ENCODE data around the gene F8A1.
"Not testable (repeated sequence)": the region's sequence is repeated elsewhere in the genome, so short reads cannot be mapped to it uniquely, and the experiment has no call there.

The F8A1 gene

GRCh38 chrX:154855256-154855655 lies 30.9 kb upstream of the F8A1 start:
- ATAC-seq: no peak
- no peak for TF ChIP-seq ZNF70 (CRISPR knock-in tag; IDR thresholded peaks at IDR 0.05)
- TF ChIP-seq BACH2 (CRISPR knock-in tag; IDR thresholded peaks at IDR 0.05; ENCODE audit: borderline replicate concordance): no peak
- no peak for TF ChIP-seq CSDC2 (CRISPR knock-in tag; IDR thresholded peaks at IDR 0.05)
- TF ChIP-seq PPARA (CRISPR knock-in tag; IDR thresholded peaks at IDR 0.05; ENCODE audit: borderline replicate concordance): no peak
- no peak for TF ChIP-seq OSR1 (CRISPR knock-in tag; IDR thresholded peaks at IDR 0.05)
- no peak for TF ChIP-seq CSRNP3 (CRISPR knock-in tag; IDR thresholded peaks at IDR 0.05)
- no peak for TF ChIP-seq GLIS3 (CRISPR knock-in tag; IDR thresholded peaks at IDR 0.05)
- no peak for TF ChIP-seq SNAI2 (CRISPR knock-in tag; IDR thresholded peaks at IDR 0.05)
- TF ChIP-seq, protein P1, sequence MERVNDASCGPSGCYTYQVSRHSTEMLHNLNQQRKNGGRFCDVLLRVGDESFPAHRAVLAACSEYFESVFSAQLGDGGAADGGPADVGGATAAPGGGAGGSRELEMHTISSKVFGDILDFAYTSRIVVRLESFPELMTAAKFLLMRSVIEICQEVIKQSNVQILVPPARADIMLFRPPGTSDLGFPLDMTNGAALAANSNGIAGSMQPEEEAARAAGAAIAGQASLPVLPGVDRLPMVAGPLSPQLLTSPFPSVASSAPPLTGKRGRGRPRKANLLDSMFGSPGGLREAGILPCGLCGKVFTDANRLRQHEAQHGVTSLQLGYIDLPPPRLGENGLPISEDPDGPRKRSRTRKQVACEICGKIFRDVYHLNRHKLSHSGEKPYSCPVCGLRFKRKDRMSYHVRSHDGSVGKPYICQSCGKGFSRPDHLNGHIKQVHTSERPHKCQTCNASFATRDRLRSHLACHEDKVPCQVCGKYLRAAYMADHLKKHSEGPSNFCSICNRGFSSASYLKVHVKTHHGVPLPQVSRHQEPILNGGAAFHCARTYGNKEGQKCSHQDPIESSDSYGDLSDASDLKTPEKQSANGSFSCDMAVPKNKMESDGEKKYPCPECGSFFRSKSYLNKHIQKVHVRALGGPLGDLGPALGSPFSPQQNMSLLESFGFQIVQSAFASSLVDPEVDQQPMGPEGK (CRISPR knock-in tag; IDR thresholded peaks at IDR 0.05; ENCODE audit: borderline replicate concordance): no peak
- TF ChIP-seq TSHZ2 (CRISPR knock-in tag; IDR thresholded peaks at IDR 0.05): no peak
- no peak for TF ChIP-seq ZFP30 (CRISPR knock-in tag; IDR thresholded peaks at IDR 0.05)
- no peak for TF ChIP-seq RARB (CRISPR knock-in tag; IDR thresholded peaks at IDR 0.05)
- no peak for TF ChIP-seq ZFP3 (CRISPR knock-in tag; IDR thresholded peaks at IDR 0.05)
- no peak for TF ChIP-seq TOX (CRISPR knock-in tag; IDR thresholded peaks at IDR 0.05; ENCODE audit: borderline replicate concordance)
- no peak for TF ChIP-seq ISL1 (CRISPR knock-in tag; IDR thresholded peaks at IDR 0.05)
- TF ChIP-seq, protein P2, sequence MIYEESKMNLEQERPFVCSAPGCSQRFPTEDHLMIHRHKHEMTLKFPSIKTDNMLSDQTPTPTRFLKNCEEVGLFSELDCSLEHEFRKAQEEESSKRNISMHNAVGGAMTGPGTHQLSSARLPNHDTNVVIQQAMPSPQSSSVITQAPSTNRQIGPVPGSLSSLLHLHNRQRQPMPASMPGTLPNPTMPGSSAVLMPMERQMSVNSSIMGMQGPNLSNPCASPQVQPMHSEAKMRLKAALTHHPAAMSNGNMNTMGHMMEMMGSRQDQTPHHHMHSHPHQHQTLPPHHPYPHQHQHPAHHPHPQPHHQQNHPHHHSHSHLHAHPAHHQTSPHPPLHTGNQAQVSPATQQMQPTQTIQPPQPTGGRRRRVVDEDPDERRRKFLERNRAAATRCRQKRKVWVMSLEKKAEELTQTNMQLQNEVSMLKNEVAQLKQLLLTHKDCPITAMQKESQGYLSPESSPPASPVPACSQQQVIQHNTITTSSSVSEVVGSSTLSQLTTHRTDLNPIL (CRISPR knock-in tag; IDR thresholded peaks at IDR 0.05; ENCODE audit: low read depth): no peak
- TF ChIP-seq TCF4 (CRISPR knock-in tag; IDR thresholded peaks at IDR 0.05; ENCODE audit: borderline replicate concordance): no peak

DNA sequence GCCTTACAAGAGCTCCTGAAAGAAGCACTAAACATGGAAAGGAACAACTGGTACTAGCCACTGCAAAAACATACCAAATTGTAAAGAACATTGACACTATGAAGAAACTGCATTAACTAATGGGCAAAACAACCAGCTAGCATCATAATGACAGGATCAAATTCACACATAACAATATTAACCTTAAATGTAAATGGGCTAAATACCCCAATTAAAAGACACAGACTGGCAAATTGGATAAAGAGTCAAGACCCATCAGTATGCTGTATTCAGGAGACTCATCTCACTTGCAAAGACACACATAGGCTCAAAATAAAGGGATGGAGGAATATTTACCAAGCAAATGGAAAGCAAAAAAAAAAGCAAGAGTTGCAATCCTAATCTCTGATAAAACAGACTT lies 17.6 kb upstream of the F8A1 start:
- ATAC-seq: not testable (repeated sequence)

DNA sequence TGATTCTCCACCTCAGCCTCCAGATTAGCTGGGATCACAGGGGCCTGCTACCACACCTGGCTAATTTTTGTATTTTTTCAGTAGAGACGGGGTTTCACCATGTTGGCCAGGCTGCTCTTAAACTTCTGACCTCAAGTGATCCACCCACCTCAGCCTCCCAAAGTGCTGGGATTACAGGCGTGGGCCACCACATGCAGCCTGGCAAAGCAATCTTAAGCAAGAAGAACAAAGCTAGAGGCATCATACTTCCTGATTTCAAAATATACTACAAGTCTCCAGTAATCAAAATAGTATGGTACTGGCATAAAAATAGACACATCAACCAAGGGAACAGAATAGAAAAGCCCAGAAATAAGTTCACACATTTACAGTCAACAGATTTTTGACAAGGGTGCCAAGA lies 12.8 kb upstream of the F8A1 start:
- TF ChIP-seq RARB (CRISPR knock-in tag; IDR thresholded peaks at IDR 0.05) (no peak), ZNF8 (CRISPR knock-in tag; IDR thresholded peaks at IDR 0.05) (no peak), TOX (CRISPR knock-in tag; IDR thresholded peaks at IDR 0.05; ENCODE audit: borderline replicate concordance) (no peak), ESRRG (CRISPR knock-in tag; IDR thresholded peaks at IDR 0.05) (no peak), CSRNP3 (CRISPR knock-in tag; IDR thresholded peaks at IDR 0.05) (no peak), TSHZ2 (CRISPR knock-in tag; IDR thresholded peaks at IDR 0.05) (no peak), TCF4 (CRISPR knock-in tag; IDR thresholded peaks at IDR 0.05; ENCODE audit: borderline replicate concordance) (no peak), ISL1 (CRISPR knock-in tag; IDR thresholded peaks at IDR 0.05) (no peak), BACH2 (CRISPR knock-in tag; IDR thresholded peaks at IDR 0.05; ENCODE audit: borderline replicate concordance) (no peak), OSR1 (CRISPR knock-in tag; IDR thresholded peaks at IDR 0.05) (no peak), ARNTL (CRISPR knock-in tag; IDR thresholded peaks at IDR 0.05; ENCODE audit: borderline replicate concordance, low read depth) (no peak), ZC3H10 (CRISPR knock-in tag; IDR thresholded peaks at IDR 0.05) (no peak), SNAI2 (CRISPR knock-in tag; IDR thresholded peaks at IDR 0.05) (no peak), ZFP30 (CRISPR knock-in tag; IDR thresholded peaks at IDR 0.05) (no peak), ZFP3 (CRISPR knock-in tag; IDR thresholded peaks at IDR 0.05) (no peak)
- TF ChIP-seq, protein P2 (CRISPR knock-in tag; IDR thresholded peaks at IDR 0.05; ENCODE audit: low read depth): no peak
- TF ChIP-seq, protein P1 (CRISPR knock-in tag; IDR thresholded peaks at IDR 0.05; ENCODE audit: borderline replicate concordance): no peak
- no peak for ATAC-seq

DNA sequence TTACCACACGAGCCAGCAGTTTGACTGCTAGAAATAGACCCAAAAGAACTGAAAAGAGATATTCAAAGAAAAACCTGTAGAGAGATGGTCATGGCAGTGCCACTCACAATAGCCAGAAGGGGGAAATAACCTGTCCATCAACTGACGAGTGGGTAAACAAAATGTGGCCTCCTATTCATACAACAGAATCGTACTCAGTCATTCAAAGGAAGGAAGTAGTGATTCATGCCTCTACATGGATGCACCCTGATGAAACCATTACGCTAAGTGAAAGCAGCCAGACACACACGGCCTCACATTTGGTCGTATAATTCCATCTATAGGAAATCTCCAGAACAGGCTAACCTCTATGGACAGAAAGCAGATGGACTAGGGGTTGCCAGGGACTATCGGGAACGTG lies 2.1 kb upstream of the F8A1 start:
- ATAC-seq: not testable (repeated sequence)

Measured in SK-N-SH treated with all-trans-retinoic acid at 6 μM for 48 hours (cell line).